Activated CD4-positive, alpha-beta T cell treated with anti-CD3 and anti-CD28 coated beads for 24 hours (primary cell): ENCODE measurements around the gene MBD6.
A peak's percentile ranks its signal among the peaks of the same experiment; 100 is the strongest.
"Not testable (repeated sequence)": the region's sequence is repeated elsewhere in the genome, so short reads cannot be mapped to it uniquely, and the experiment has no call there.

Source experiments
- DNase-seq, 2 donors: peaks; one replicate each; pipeline ENCODE4 v3.0.0-alpha.2; 2020; ENCODE audit warnings: low read depth in 2 of 2

Gene MBD6

GRCh38 chr12:57514720-57515407 is 7.8 kb upstream of the MBD6 start:
- no peak for DNase-seq

GRCh38 chr12:57515408-57515933 is 7.2 kb upstream of the MBD6 start:
- no peak for DNase-seq

- DNase-seq = no peak
These were observed 6.6 kb upstream of the MBD6 start for GRCh38 chr12:57515934-57516541.

GRCh38 chr12:57516617-57517153 is 5.9 kb upstream of the MBD6 start:
- DNase-seq = no peak

- DNase-seq = no peak
These were observed 5.4 kb upstream of the MBD6 start for GRCh38 chr12:57517187-57517586.

GRCh38 chr12:57517718-57518117 is 4.9 kb upstream of the MBD6 start:
- not testable (repeated sequence) for DNase-seq

- no peak for DNase-seq
These were observed 4.3 kb upstream of the MBD6 start for GRCh38 chr12:57518176-57518919.

GRCh38 chr12:57518920-57519795 is 3.5 kb upstream of the MBD6 start:
- DNase-seq = no peak

GRCh38 chr12:57519796-57520052 is 2.9 kb upstream of the MBD6 start:
- peak in 1 of 2 donors; percentile 7 for DNase-seq

- DNase-seq = peak; percentile 98 to 99
These were observed 2.4 kb upstream of the MBD6 start, which contains the start of gene DDIT3 for GRCh38 chr12:57520053-57520818. DDIT3 (minus strand) TSS chr12:57520514; CDS start chr12:57517406, 3,108 bp downstream.

GRCh38 chr12:57521525-57522010 is 1.1 kb upstream of the MBD6 start:
- DNase-seq = no peak

GRCh38 chr12:57522887-57523705 is 472 bp downstream of the MBD6 start:
- DNase-seq = peak in 1 of 2 donors; percentile 27

- DNase-seq = peak in 1 of 2 donors; percentile 11
These were observed 1.3 kb downstream of the MBD6 start for GRCh38 chr12:57523706-57524614.

- DNase-seq = no peak
These were observed 2.4 kb downstream of the MBD6 start for GRCh38 chr12:57524814-57525614.

GRCh38 chr12:57525615-57526383 is 3.2 kb downstream of the MBD6 start:
- no peak for DNase-seq

- DNase-seq = no peak
These were observed 4.0 kb downstream of the MBD6 start for GRCh38 chr12:57526477-57527126.
